Heart right ventricle (tissue), 16 donors: ENCODE data around the gene ROBO4. TPM values are rescaled to one million over a fixed set of nuclear protein-coding genes. Genes with fewer than 3 reads are reported as not detected.
A peak's percentile ranks its signal among the peaks of the same experiment; 100 is the strongest.

Source experiments
- ATAC-seq, 8 donors: fragments of 200-7000 bp; cut with Tn5 transposase; one replicate each; pipeline ENCODE4 v1.9.1; 2020; ENCODE audit warnings: mild to moderate bottlenecking in 8 of 8, moderate library complexity in 8 of 8, moderate number of reproducible peaks in 1 of 8
- DNase-seq, 2 donors: peaks; one replicate each; pipeline ENCODE4 v3.0.0-alpha.2; 2020
- H3K27ac ChIP-seq, 10 donors: fragments of 200-600 bp; sonication (generic) in 2 of 10; one replicate each; pipeline versions ENCODE4 v1.5.0 to v1.8.0; 2020 to 2022; ENCODE audit warnings: mild to moderate bottlenecking in 3 of 10
- H3K27me3 ChIP-seq, 7 donors: fragments of 200-600 bp; one replicate each; pipeline ENCODE4 v1.8.0; 2021 to 2022; ENCODE audit warnings: mild to moderate bottlenecking in 2 of 7
- H3K36me3 ChIP-seq, 9 donors: fragments of 200-600 bp; sonication (generic) in 1 of 9; one replicate each; pipeline versions ENCODE4 v1.5.0 to v1.8.0; 2020 to 2022; ENCODE audit warnings: mild to moderate bottlenecking in 2 of 9
- H3K4me1 ChIP-seq, 9 donors: fragments of 200-600 bp; sonication (generic) in 1 of 9; one replicate each; pipeline versions ENCODE4 v1.5.0 to v1.8.0; 2020 to 2022; ENCODE audit warnings: mild to moderate bottlenecking in 4 of 9
- H3K4me3 ChIP-seq, 10 donors: fragments of 200-600 bp; sonication (generic) in 2 of 10; one replicate each; pipeline versions ENCODE4 v1.5.0 to v1.8.0; 2020 to 2022; ENCODE audit warnings: mild to moderate bottlenecking in 7 of 10, moderate library complexity in 2 of 10
- H3K9me3 ChIP-seq, 11 donors: fragments of 200-600 bp in 10 of 11; sonication (generic) in 2 of 11; one replicate each; pipeline versions ENCODE4 v1.5.0 to v1.8.0; 2013 to 2022; ENCODE audit warnings: mild to moderate bottlenecking in 2 of 11, control low read depth in 1 of 11, moderate library complexity in 1 of 11
- WGBS, 2 donors: extraction: QIAGEN DNeasy Blood & Tissue Kit; methylation state at CpG; one replicate each; pipeline ENCODE4 v1.1.7; 2013; ENCODE audit warnings: inconsistent platforms in 1 of 2; 5-methylcytosine and 5-hydroxymethylcytosine counted together
- intact Hi-C, 10 donors: fragments of 100-400 bp; cut with DNase I; formaldehyde crosslinking; loops; one replicate each; pipeline versions ENCODE4 v1.11.1 to v1.14.2; 2022
- polyA plus RNA-seq, 2 donors: library from polyadenylated mRNA; stranded (reverse); fragments of 200-250 nt; gene quantifications; one replicate each; pipeline ENCODE4 v1.2.3, GENCODE V29; 2013
- total RNA-seq, 10 donors: library from RNA; stranded (reverse); fragmentation: NEBNext Ultra II Directional in 3 of 10; extraction: Animal tissue kit (Norgen Biotek cat#: 25700) in 3 of 10; gene quantifications; one replicate each; pipeline versions ENCODE4 v1.2.1 to v1.2.4, GENCODE V29; 2021 to 2023
- TF ChIP-seq, protein P1 (sequence below), 9 donors: fragments of 200-600 bp; sonication (generic) in 2 of 9; IDR thresholded peaks; one replicate each; pipeline versions ENCODE4 v1.5.0 to v1.8.0; 2021 to 2022; ENCODE audit warnings: antibody characterized with exemption in 9 of 9, mild to moderate bottlenecking in 5 of 9, moderate library complexity in 1 of 9
- donor health status: Arrhythmogenic right ventricular cardiomyopathy.
- donor health status: ischemic (EF 13 %, LVEDD 7.1; RV severe dilation, severe dysfunction).
- donor health status: healthy with polysubstance abuse.
- donor health status: DM: no; HTN: yes; CAD: no.
- donor health status: DM: no; HTN: no; CAD: no.
- donor health status: ischemic (EF 25% LVEDD 6.9; RV normal size, moderate dysfunction).
- donor health status: ischemic (EF 25% LVEDD 5.7; RV mildly dilated, moderate dysfunction).
- donor health status: healthy.
- donor health status: DM: yes; HTN: yes; CAD: no.
- donor health status: Ischemic cardiomyopathy.
- donor health status: ischemic (EF 35%, LVEDD 5.7; RV mildly dilated, moderate dysfunction).
- donor health status: nonischemic (EF 11% LVEDD 7.7; RV severe dilation, severe dysfunction).
- donor health status: DM: yes; HTN: yes; CAD: no.
- donor health status: PGD.
- donor health status: ischemic (EF 29% LVEDD 5.4; RV normal size, mild dysfunction).
- donor health status: nonischemic (EF 23%, LVEDD 6.1; RV moderate dilation, normal function).

Gene ROBO4
- total and polyA plus RNA-seq, 12 donors: 14.2 to 42.6 (median 22.0) TPM

DNA sequence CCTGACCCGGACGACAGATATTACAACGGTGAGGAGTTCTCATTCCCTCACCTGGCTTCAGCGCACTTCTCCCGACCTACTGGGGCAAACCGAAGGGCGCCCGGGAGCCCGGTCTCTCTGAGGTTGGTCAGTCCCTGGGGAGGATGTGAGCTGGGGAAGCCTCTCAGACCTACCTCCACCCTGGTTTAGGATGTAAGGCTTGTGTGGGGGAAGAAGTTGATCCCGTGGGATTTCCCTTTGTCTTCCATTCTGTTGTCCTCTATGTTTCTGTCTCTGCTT is 20.1 kb downstream of the ROBO4 start:
- no peak for DNase-seq
- Histone ChIP-seq H3K4me1 (peaks cover 3 to 55% (median 25%) of the 10 kb centered on the region in 9 donors), H3K4me3 (peak overlapping the region; percentile 36 to 72 (median 66)), H3K9me3 (no peaks in the 10 kb centered on the region), H3K27me3 (peaks cover 0 to 53% (median 31%) of the 10 kb centered on the region in 7 donors), H3K27ac (peak overlapping the region in 5 of 10 donors; percentile 90 to 96 (median 93)), H3K36me3 (no peaks in the 10 kb centered on the region)
- intact Hi-C loops: loop anchor here in 4 of 10 donors (2.0 to 10.0 kb wide), 5 partner anchors 21 to 75 kb away; partner anchors contain the start of genes CCDC15 (in 2 of the 4) and HEPN1 (in 1 of the 4)
- WGBS, 2 donors: 30 to 37% methylated on average over 10 of the region's 10 CpGs
- TF ChIP-seq, protein P1, sequence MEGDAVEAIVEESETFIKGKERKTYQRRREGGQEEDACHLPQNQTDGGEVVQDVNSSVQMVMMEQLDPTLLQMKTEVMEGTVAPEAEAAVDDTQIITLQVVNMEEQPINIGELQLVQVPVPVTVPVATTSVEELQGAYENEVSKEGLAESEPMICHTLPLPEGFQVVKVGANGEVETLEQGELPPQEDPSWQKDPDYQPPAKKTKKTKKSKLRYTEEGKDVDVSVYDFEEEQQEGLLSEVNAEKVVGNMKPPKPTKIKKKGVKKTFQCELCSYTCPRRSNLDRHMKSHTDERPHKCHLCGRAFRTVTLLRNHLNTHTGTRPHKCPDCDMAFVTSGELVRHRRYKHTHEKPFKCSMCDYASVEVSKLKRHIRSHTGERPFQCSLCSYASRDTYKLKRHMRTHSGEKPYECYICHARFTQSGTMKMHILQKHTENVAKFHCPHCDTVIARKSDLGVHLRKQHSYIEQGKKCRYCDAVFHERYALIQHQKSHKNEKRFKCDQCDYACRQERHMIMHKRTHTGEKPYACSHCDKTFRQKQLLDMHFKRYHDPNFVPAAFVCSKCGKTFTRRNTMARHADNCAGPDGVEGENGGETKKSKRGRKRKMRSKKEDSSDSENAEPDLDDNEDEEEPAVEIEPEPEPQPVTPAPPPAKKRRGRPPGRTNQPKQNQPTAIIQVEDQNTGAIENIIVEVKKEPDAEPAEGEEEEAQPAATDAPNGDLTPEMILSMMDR (IDR thresholded peaks at IDR 0.05): no peak
- peak in 1 of 8 donors; percentile 15 for ATAC-seq

DNA sequence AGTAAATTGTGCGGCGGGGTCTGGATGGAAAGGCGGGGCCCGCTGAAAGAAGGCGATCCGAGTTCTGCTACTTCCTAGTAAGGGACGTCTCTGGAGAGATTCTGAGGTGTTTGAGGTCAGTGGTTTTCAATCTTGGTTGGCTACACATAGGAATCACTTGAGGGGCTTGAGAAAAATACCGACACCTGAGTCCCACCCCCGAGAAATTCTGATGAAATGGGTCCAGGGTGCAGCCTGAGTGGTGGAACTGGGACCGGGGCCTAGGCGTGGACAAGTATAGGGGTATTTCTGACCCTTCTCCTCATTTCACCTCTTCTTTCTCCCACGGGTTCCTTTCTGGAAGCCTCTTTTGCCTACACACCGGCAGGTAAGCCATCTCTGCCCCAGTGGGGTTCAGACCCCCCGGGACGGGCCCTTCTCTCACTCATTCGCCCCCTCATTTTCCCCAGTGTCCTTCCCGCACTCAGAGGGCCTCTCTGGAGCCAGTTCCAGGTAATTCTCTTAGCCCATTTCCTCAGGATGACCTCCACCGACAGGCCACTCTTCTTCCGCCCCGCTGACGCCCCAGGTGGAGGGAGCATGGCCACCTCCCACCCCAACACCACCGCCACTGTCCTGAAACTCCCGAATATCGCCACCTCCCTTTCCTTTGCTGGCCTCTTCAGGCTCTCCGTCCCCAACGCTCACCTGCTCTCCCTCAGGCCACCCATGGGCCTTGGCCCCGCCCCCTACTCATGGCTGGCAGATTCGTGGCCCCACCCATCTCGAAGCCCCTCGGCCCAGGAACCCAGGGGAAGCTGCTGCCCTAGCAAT is 20.6 kb downstream of the ROBO4 start:
- Histone ChIP-seq H3K27ac (peak overlapping the region in 9 of 10 donors; percentile 80 to 96 (median 91)), H3K4me1 (peaks cover 3 to 50% (median 23%) of the 10 kb centered on the region in 9 donors), H3K4me3 (peak overlapping the region; percentile 36 to 72 (median 66)), H3K36me3 (no peaks in the 10 kb centered on the region), H3K27me3 (peaks cover 0 to 59% (median 35%) of the 10 kb centered on the region in 7 donors), H3K9me3 (no peaks in the 10 kb centered on the region)
- TF ChIP-seq, protein P1 (IDR thresholded peaks at IDR 0.05): no peak
- intact Hi-C loops: loop anchor here in 4 of 10 donors (2.0 to 10.0 kb wide), 5 partner anchors 22 to 75 kb away; partner anchors contain the start of genes CCDC15 (in 2 of the 4) and HEPN1 (in 1 of the 4)
- WGBS, 2 donors: 16 to 20% methylated on average over 30 of the region's 30 CpGs
- no peak for DNase-seq
- peak in 2 of 8 donors; percentile 2 to 3 for ATAC-seq

DNA sequence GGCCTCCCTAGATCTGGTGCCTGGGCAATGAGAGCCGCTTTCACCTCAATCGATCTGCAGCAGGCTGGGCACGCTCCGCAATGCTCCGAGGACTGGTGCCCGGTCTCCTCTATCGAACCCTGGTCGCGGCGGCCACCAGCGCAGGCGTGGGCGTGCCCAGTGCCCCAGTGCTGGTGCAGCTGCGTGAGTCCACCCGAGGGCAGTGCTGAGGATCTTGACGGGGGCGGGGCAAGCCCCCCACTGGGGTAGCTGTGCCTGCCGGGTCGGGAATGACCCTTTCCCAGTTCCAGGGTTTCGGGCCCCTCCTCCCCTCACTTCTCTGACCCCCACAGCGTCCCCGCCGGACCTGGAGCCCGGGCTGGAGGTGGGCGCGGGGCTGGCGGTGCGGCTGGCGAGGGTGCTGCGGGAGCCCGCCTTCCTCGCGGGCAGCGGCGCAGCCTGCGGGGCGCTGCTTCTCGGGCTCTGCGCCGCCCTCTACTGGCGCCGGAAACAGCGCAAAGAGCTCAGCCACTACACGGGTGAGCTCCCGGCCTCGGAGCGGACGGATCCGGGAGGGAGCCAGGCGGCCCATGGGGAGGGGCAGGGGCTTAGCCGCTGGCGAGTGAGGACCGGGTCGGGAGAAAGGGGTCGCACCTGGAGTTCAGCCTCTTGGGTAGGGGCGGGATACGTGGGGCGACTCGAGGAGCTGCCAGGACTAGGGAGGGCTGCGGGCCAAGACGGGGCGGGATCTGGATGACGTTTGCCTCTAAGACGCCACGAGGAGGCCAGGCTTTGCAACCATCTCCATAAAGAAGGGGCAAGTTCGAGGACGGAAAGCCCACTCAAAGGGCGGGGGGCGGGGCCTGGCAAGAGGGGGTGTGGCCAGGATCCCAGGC is 21.5 kb downstream of the ROBO4 start:
- Histone ChIP-seq H3K4me3 (peak overlapping the region; percentile 36 to 72 (median 66)), H3K4me1 (peaks cover 3 to 44% (median 23%) of the 10 kb centered on the region in 9 donors), H3K36me3 (no peaks in the 10 kb centered on the region), H3K9me3 (no peaks in the 10 kb centered on the region), H3K27ac (peak overlapping the region; percentile 10 to 96 (median 90)), H3K27me3 (peaks cover 0 to 66% (median 40%) of the 10 kb centered on the region in 7 donors)
- intact Hi-C loops: loop anchor here in 4 of 10 donors (2.0 to 10.0 kb wide), 5 partner anchors 23 to 76 kb away; partner anchors contain the start of genes CCDC15 (in 2 of the 4) and HEPN1 (in 1 of the 4)
- DNase-seq (peak; percentile 87 to 89), ATAC-seq (peak; percentile 89 to 93 (median 90))
- TF ChIP-seq, protein P1 (IDR thresholded peaks at IDR 0.05): peak; percentile 53 to 94 (median 73)
- 2% methylated on average over 64 to 69 of the region's 69 CpGs for WGBS, 2 donors

DNA sequence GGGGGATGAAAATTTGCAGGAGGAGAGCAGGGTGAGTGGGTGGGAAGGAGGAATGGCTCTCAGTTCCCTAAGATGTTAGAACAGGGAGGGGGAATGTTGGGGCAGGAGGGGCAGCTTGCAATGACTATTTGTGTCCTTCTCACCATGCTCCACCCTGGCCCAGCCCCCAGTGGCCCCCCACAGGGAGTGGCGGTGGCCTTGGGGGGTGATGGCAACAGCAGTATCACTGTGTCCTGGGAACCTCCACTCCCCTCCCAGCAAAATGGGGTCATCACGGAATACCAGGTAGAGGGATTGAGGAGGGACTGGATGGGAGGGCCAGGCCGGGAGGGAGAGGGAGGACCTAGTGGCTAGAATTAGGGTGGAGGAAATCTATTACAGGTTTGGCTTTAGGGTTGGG is 22.3 kb downstream of the ROBO4 start:
- H3K27ac ChIP-seq: peak overlapping the region in 2 of 10 donors; percentile 93 to 96
- intact Hi-C loops: loop anchor here in 3 of 10 donors (5.0 to 10.0 kb wide), 3 partner anchors 42 to 77 kb away; partner anchors contain the start of genes CCDC15 (in 2 of the 3) and HEPN1 (in 1 of the 3)
- H3K4me3 ChIP-seq: peak overlapping the region in 4 of 10 donors; percentile 46 to 72 (median 70)

More for the DNA sequence above, 22.3 kb downstream of the ROBO4 start:
- no peak for ATAC-seq
- Histone ChIP-seq H3K36me3 (no peaks in the 10 kb centered on the region), H3K27me3 (peaks cover 0 to 73% (median 47%) of the 10 kb centered on the region in 7 donors), H3K4me1 (peaks cover 3 to 43% (median 23%) of the 10 kb centered on the region in 9 donors), H3K9me3 (no peaks in the 10 kb centered on the region)
- TF ChIP-seq, protein P1 (IDR thresholded peaks at IDR 0.05): no peak
- DNase-seq: no peak
- 47 to 55% methylated on average over 3 of the region's 3 CpGs for WGBS, 2 donors
